ENCODE measurements around the gene DDX28. TPM values are rescaled to one million over a fixed set of nuclear protein-coding genes. Genes with fewer than 3 reads are reported as not detected.

DDX28 gene
- total RNA-seq, 1 donor from 2014 or later = 13.3 TPM

GRCh38 chr16:67987460-67988160 is 35.4 kb downstream of the DDX28 start:
- no peak for TF ChIP-seq CTCF (conservative IDR thresholded peaks at IDR 0.05)
- Mint-ChIP-seq H3K9me3 (no peaks in the 10 kb centered on the region), H3K27me3 (ENCODE audit: low read depth) (no peaks in the 10 kb centered on the region), H3K4me1 (peaks cover 5% of the 10 kb centered on the region), H3K4me3 (no peak overlapping the region), H3K27ac (ENCODE audit: unreplicated experiment) (peak overlapping the region; percentile 86), H3K36me3 (ENCODE audit: low read depth) (no peaks in the 10 kb centered on the region)
- no peak for DNase-seq (ENCODE audit: low read depth, low spot score)

GRCh38 chr16:67986949-67987348 is 36.1 kb downstream of the DDX28 start:
- Mint-ChIP-seq H3K4me1 (peaks cover 5% of the 10 kb centered on the region), H3K4me3 (no peak overlapping the region), H3K27me3 (ENCODE audit: low read depth) (no peaks in the 10 kb centered on the region), H3K36me3 (ENCODE audit: low read depth) (no peaks in the 10 kb centered on the region), H3K9me3 (no peaks in the 10 kb centered on the region), H3K27ac (ENCODE audit: unreplicated experiment) (no peak overlapping the region)
- no peak for TF ChIP-seq CTCF (conservative IDR thresholded peaks at IDR 0.05)
- DNase-seq (ENCODE audit: low read depth, low spot score) = no peak

GRCh38 chr16:67982011-67982696 is 40.9 kb downstream of the DDX28 start:
- DNase-seq (ENCODE audit: low read depth, low spot score) = no peak
- H3K4me3 Mint-ChIP-seq = no peak overlapping the region
- TF ChIP-seq CTCF (conservative IDR thresholded peaks at IDR 0.05) = no peak
- no peaks in the 10 kb centered on the region for H3K27me3 Mint-ChIP-seq (ENCODE audit: low read depth)
- H3K27ac Mint-ChIP-seq (ENCODE audit: unreplicated experiment) = no peak overlapping the region
- H3K36me3 Mint-ChIP-seq (ENCODE audit: low read depth) = no peaks in the 10 kb centered on the region
- no peaks in the 10 kb centered on the region for H3K9me3 Mint-ChIP-seq
- peaks cover 5% of the 10 kb centered on the region for H3K4me1 Mint-ChIP-seq

- H3K4me1 Mint-ChIP-seq = peaks cover 4% of the 10 kb centered on the region
- DNase-seq (ENCODE audit: low read depth, low spot score) = no peak
- H3K27me3 Mint-ChIP-seq (ENCODE audit: low read depth) = peaks cover 9% of the 10 kb centered on the region
- H3K9me3 Mint-ChIP-seq = no peaks in the 10 kb centered on the region
- peak; percentile 41 for TF ChIP-seq CTCF (conservative IDR thresholded peaks at IDR 0.05)
- no peak within 1 kb of the TSS for H3K4me3 Mint-ChIP-seq
- H3K27ac Mint-ChIP-seq (ENCODE audit: unreplicated experiment) = no peak within 1 kb of the TSS
- H3K36me3 Mint-ChIP-seq (ENCODE audit: low read depth) = no peaks in the 10 kb centered on the region
Measured at GRCh38 chr16:67979955-67980678, 42.9 kb downstream of the DDX28 start, which contains the start of gene DPEP3. Gene DPEP3, minus strand, starts transcription at chr16:67980499. Its CDS starts 119 bp downstream, at chr16:67980380.

- Mint-ChIP-seq H3K27me3 (ENCODE audit: low read depth) (peaks cover 10% of the 10 kb centered on the region), H3K27ac (ENCODE audit: unreplicated experiment) (no peak overlapping the region), H3K4me3 (no peak overlapping the region), H3K4me1 (no peaks in the 10 kb centered on the region), H3K9me3 (no peaks in the 10 kb centered on the region), H3K36me3 (ENCODE audit: low read depth) (no peaks in the 10 kb centered on the region)
- DNase-seq (ENCODE audit: low read depth, low spot score) = no peak
- TF ChIP-seq CTCF (conservative IDR thresholded peaks at IDR 0.05) = no peak
Measured at GRCh38 chr16:67977469-67978227, 45.4 kb downstream of the DDX28 start.
